Liver (tissue), 9 donors: Measurements from ENCODE around the gene KLHL2. TPM values are rescaled to one million over a fixed set of nuclear protein-coding genes. Genes with fewer than 3 reads are reported as not detected.
A peak's percentile ranks its signal among the peaks of the same experiment; 100 is the strongest.

Experiments
- DNase-seq: peaks from one replicate; pipeline ENCODE4 v3.0.0-alpha.2; 2017; ENCODE audit warnings: low spot score
- H3K27ac ChIP-seq, 2 donors: one replicate each; pipeline ENCODE4 v1.7.0; 2013; ENCODE audit warnings: inconsistent platforms in 2 of 2, low read length in 2 of 2, control low read depth in 1 of 2, low read depth in 1 of 2, mild to moderate bottlenecking in 1 of 2
- H3K27me3 ChIP-seq, 4 donors: one replicate each; pipeline versions ENCODE4 v1.6.1 to v1.7.0; 2013; ENCODE audit warnings: low read length in 3 of 4, inconsistent platforms in 1 of 4, mild to moderate bottlenecking in 1 of 4, moderate library complexity in 1 of 4; ENCODE audit not compliant: control insufficient read depth in 4 of 4, insufficient read depth in 4 of 4
- H3K36me3 ChIP-seq, 4 donors: one replicate each; pipeline versions ENCODE4 v1.6.1 to v1.7.0; 2013; ENCODE audit warnings: low read length in 3 of 4, mild to moderate bottlenecking in 3 of 4, low read depth in 1 of 4, moderate library complexity in 1 of 4; ENCODE audit not compliant: control insufficient read depth in 4 of 4, insufficient read depth in 3 of 4
- H3K4me1 ChIP-seq, 4 donors: one replicate each; pipeline versions ENCODE4 v1.6.1 to v1.7.0; 2013; ENCODE audit warnings: low read length in 3 of 4, mild to moderate bottlenecking in 3 of 4, moderate library complexity in 1 of 4; ENCODE audit not compliant: control insufficient read depth in 4 of 4, insufficient read depth in 4 of 4
- H3K4me3 ChIP-seq, 3 donors: one replicate each; pipeline versions ENCODE4 v1.6.1 to v1.7.0; 2013; ENCODE audit warnings: low read length in 3 of 3, control low read depth in 1 of 3, low read depth in 1 of 3, mild to moderate bottlenecking in 1 of 3
- H3K9ac ChIP-seq, 2 donors: one replicate each; pipeline ENCODE4 v1.7.0; 2013; ENCODE audit warnings: low read length in 2 of 2, mild to moderate bottlenecking in 2 of 2, moderate library complexity in 2 of 2, control low read depth in 1 of 2, low read depth in 1 of 2
- H3K9me3 ChIP-seq, 4 donors: one replicate each; pipeline versions ENCODE4 v1.6.1 to v1.7.0; 2013; ENCODE audit warnings: low read length in 3 of 4; ENCODE audit not compliant: control insufficient read depth in 4 of 4
- EGR1 ChIP-seq, 2 donors: IDR thresholded peaks; 2 replicates each; pipeline ENCODE4 v1.6.1; 2016 to 2018; ENCODE audit warnings: antibody characterized with exemption in 2 of 2, low read depth in 2 of 2
- FOXA1 ChIP-seq: IDR thresholded peaks from 2 replicates; pipeline ENCODE4 v1.6.1; 2016; ENCODE audit warnings: antibody characterized with exemption
- FOXA2 ChIP-seq: IDR thresholded peaks from 2 replicates; pipeline ENCODE4 v1.6.1; 2016; ENCODE audit warnings: antibody characterized with exemption
- GABPA ChIP-seq, 2 donors: IDR thresholded peaks in 1 of 2; conservative IDR thresholded peaks in 1 of 2; 2 replicates each; pipeline ENCODE4 v1.6.1; 2016; ENCODE audit warnings: antibody characterized with exemption in 2 of 2, mild to moderate bottlenecking in 1 of 2, moderate library complexity in 1 of 2
- HNF4A ChIP-seq, 2 donors: conservative IDR thresholded peaks; 2 replicates each; pipeline ENCODE4 v1.6.1; 2016; ENCODE audit warnings: antibody characterized with exemption in 2 of 2, mild to moderate bottlenecking in 2 of 2
- HNF4G ChIP-seq: IDR thresholded peaks from 2 replicates; pipeline ENCODE4 v1.6.1; 2016; ENCODE audit warnings: antibody characterized with exemption
- JUND ChIP-seq, 2 donors: IDR thresholded peaks; 2 replicates each; pipeline ENCODE4 v1.6.1; 2016; ENCODE audit warnings: antibody characterized with exemption in 2 of 2
- NR2F2 ChIP-seq: IDR thresholded peaks from 2 replicates; pipeline ENCODE4 v1.6.1; 2016; ENCODE audit warnings: antibody characterized with exemption
- RAD21 ChIP-seq, 2 donors: IDR thresholded peaks; 2 replicates each; pipeline ENCODE4 v1.6.1; 2016; ENCODE audit warnings: antibody characterized with exemption in 2 of 2, mild to moderate bottlenecking in 2 of 2
- RXRA ChIP-seq, 2 donors: IDR thresholded peaks; 2 replicates each; pipeline ENCODE4 v1.6.1; 2017 to 2018; ENCODE audit warnings: antibody characterized with exemption in 2 of 2, mild to moderate bottlenecking in 1 of 2
- SP1 ChIP-seq: IDR thresholded peaks from 2 replicates; pipeline ENCODE4 v1.6.1; 2018; ENCODE audit warnings: antibody characterized with exemption, mild to moderate bottlenecking
- TAF1 ChIP-seq: conservative IDR thresholded peaks from 2 replicates; pipeline ENCODE4 v1.6.1; 2016; ENCODE audit warnings: antibody characterized with exemption, mild to moderate bottlenecking
- YY1 ChIP-seq: IDR thresholded peaks from 2 replicates; pipeline ENCODE4 v1.6.1; 2016; ENCODE audit warnings: antibody characterized with exemption, mild to moderate bottlenecking
- WGBS: extraction: QIAGEN DNeasy Blood & Tissue Kit; methylation state at CpG from one replicate; pipeline ENCODE4 v1.1.7; 2013; 5-methylcytosine and 5-hydroxymethylcytosine counted together
- polyA plus RNA-seq, 2 donors: library from polyadenylated mRNA; stranded (reverse) in 1 of 2; unstranded in 1 of 2; fragments of 200-250 nt in 1 of 2; fragments of >200 nt in 1 of 2; fragmentation: Nextera tagmentation in 1 of 2; extraction: Ambion mirVana in 1 of 2; gene quantifications; one replicate each; pipeline versions ENCODE4 v1.2.1 to v1.2.3, GENCODE V29; 2013 to 2015
- total RNA-seq, 2 donors: library from RNA; depleted of rRNA; stranded (reverse); fragments of >200 nt; gene quantifications; one replicate each; pipeline ENCODE4 v1.2.3, GENCODE V29; 2014
- TF ChIP-seq, protein P1 (sequence below): IDR thresholded peaks from 2 replicates; pipeline ENCODE4 v1.6.1; 2016; ENCODE audit warnings: antibody characterized with exemption
- TF ChIP-seq, protein P2 (sequence below): fragments of 150-350 bp; IDR thresholded peaks from 2 replicates; pipeline ENCODE4 v1.5.1; 2017; ENCODE audit warnings: improper control_type of control experiment, low read depth, low read length; ENCODE audit not compliant: missing input control
- TF ChIP-seq, protein P3 (sequence below): IDR thresholded peaks from 2 replicates; pipeline ENCODE4 v1.6.1; 2016; ENCODE audit warnings: antibody characterized with exemption
- TF ChIP-seq, protein P4 (sequence below): IDR thresholded peaks from 2 replicates; pipeline ENCODE4 v1.6.1; 2016; ENCODE audit warnings: antibody characterized with exemption
- TF ChIP-seq, protein P5 (sequence below): IDR thresholded peaks from 2 replicates; pipeline ENCODE4 v1.6.1; 2016; ENCODE audit warnings: antibody characterized with exemption, mild to moderate bottlenecking
- donor health status: healthy.
- donor health status: healthy.
- donor health status: healthy.
- donor health status: healthy.
- donor health status: healthy.

Gene KLHL2
- total and polyA plus RNA-seq, 4 donors, result 10.0 to 37.9 (median 13.6) TPM

DNA sequence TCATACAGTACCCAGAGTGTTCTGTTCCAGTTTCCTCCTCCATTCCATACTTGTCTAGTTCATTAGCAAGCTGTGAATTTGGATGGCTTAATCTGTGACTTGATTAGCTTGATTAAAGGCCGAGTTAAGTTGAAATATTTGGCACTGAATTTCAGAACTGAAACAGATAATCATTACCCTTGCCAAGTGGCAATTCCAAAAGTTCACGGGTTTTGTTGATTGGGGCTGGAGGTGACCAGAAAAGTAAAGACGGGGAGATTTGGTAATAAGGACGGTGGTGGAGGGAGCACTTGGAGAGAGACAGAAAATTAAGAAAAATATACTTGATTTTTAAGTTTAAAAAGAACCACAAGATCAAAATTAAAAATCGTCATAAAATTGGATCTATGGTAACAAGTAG, 21.9 kb upstream of the KLHL2 start:
- Histone ChIP-seq H3K4me3 (no peak overlapping the region), H3K27ac (peak overlapping the region in 1 of 2 donors; percentile 40), H3K36me3 (no peaks in the 10 kb centered on the region), H3K4me1 (peaks cover 0 to 30% (median 16%) of the 10 kb centered on the region in 4 donors), H3K27me3 (no peaks in the 10 kb centered on the region), H3K9me3 (no peaks in the 10 kb centered on the region), H3K9ac (no peak overlapping the region)
- WGBS, result 39% methylated on average over 5 of the region's 5 CpGs
- no peak for TF ChIP-seq NR2F2
- TF ChIP-seq FOXA2, result peak; percentile 12
- TF ChIP-seq RAD21 (IDR thresholded peaks at IDR 0.05), result no peak
- TF ChIP-seq, protein P1, sequence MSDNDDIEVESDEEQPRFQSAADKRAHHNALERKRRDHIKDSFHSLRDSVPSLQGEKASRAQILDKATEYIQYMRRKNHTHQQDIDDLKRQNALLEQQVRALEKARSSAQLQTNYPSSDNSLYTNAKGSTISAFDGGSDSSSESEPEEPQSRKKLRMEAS, result no peak
- TF ChIP-seq FOXA1, result no peak
- no peak for TF ChIP-seq GABPA (IDR thresholded peaks at IDR 0.05 in 1 of 2, conservative IDR thresholded peaks at IDR 0.05 in 1 of 2)
- TF ChIP-seq YY1, result no peak
- TF ChIP-seq, protein P2, sequence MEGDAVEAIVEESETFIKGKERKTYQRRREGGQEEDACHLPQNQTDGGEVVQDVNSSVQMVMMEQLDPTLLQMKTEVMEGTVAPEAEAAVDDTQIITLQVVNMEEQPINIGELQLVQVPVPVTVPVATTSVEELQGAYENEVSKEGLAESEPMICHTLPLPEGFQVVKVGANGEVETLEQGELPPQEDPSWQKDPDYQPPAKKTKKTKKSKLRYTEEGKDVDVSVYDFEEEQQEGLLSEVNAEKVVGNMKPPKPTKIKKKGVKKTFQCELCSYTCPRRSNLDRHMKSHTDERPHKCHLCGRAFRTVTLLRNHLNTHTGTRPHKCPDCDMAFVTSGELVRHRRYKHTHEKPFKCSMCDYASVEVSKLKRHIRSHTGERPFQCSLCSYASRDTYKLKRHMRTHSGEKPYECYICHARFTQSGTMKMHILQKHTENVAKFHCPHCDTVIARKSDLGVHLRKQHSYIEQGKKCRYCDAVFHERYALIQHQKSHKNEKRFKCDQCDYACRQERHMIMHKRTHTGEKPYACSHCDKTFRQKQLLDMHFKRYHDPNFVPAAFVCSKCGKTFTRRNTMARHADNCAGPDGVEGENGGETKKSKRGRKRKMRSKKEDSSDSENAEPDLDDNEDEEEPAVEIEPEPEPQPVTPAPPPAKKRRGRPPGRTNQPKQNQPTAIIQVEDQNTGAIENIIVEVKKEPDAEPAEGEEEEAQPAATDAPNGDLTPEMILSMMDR, result no peak
- no peak for TF ChIP-seq JUND (IDR thresholded peaks at IDR 0.05)
- no peak for TF ChIP-seq HNF4G
- TF ChIP-seq HNF4A (conservative IDR thresholded peaks at IDR 0.05), result peak; percentile 30 to 76
- no peak for TF ChIP-seq EGR1 (IDR thresholded peaks at IDR 0.05; ENCODE audit: low read depth in 2 of 2)
- TF ChIP-seq, protein P3, sequence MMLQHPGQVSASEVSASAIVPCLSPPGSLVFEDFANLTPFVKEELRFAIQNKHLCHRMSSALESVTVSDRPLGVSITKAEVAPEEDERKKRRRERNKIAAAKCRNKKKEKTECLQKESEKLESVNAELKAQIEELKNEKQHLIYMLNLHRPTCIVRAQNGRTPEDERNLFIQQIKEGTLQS, result no peak
- peak in 1 of 2 donors; percentile 65 for TF ChIP-seq RXRA (IDR thresholded peaks at IDR 0.05)
- TF ChIP-seq, protein P4, sequence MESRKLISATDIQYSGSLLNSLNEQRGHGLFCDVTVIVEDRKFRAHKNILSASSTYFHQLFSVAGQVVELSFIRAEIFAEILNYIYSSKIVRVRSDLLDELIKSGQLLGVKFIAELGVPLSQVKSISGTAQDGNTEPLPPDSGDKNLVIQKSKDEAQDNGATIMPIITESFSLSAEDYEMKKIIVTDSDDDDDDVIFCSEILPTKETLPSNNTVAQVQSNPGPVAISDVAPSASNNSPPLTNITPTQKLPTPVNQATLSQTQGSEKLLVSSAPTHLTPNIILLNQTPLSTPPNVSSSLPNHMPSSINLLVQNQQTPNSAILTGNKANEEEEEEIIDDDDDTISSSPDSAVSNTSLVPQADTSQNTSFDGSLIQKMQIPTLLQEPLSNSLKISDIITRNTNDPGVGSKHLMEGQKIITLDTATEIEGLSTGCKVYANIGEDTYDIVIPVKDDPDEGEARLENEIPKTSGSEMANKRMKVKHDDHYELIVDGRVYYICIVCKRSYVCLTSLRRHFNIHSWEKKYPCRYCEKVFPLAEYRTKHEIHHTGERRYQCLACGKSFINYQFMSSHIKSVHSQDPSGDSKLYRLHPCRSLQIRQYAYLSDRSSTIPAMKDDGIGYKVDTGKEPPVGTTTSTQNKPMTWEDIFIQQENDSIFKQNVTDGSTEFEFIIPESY, result no peak
- peak; percentile 6 for TF ChIP-seq SP1
- TF ChIP-seq, protein P5, sequence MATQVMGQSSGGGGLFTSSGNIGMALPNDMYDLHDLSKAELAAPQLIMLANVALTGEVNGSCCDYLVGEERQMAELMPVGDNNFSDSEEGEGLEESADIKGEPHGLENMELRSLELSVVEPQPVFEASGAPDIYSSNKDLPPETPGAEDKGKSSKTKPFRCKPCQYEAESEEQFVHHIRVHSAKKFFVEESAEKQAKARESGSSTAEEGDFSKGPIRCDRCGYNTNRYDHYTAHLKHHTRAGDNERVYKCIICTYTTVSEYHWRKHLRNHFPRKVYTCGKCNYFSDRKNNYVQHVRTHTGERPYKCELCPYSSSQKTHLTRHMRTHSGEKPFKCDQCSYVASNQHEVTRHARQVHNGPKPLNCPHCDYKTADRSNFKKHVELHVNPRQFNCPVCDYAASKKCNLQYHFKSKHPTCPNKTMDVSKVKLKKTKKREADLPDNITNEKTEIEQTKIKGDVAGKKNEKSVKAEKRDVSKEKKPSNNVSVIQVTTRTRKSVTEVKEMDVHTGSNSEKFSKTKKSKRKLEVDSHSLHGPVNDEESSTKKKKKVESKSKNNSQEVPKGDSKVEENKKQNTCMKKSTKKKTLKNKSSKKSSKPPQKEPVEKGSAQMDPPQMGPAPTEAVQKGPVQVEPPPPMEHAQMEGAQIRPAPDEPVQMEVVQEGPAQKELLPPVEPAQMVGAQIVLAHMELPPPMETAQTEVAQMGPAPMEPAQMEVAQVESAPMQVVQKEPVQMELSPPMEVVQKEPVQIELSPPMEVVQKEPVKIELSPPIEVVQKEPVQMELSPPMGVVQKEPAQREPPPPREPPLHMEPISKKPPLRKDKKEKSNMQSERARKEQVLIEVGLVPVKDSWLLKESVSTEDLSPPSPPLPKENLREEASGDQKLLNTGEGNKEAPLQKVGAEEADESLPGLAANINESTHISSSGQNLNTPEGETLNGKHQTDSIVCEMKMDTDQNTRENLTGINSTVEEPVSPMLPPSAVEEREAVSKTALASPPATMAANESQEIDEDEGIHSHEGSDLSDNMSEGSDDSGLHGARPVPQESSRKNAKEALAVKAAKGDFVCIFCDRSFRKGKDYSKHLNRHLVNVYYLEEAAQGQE, result no peak
- no peak for TF ChIP-seq TAF1
- DNase-seq, result no peak
